AG08395 (cell line): ENCODE results near the gene RNASE13.
A peak's percentile ranks its signal among the peaks of the same experiment; 100 is the strongest.
"Not testable (repeated sequence)": the region's sequence is repeated elsewhere in the genome, so short reads cannot be mapped to it uniquely, and the experiment has no call there.

Experiments
- DNase-seq: peaks from one replicate; pipeline ENCODE4 v3.0.0; 2012; ENCODE audit warnings: mixed read lengths, low spot score

RNASE13 gene

GRCh38 chr14:20988717-20989470 is 45.7 kb downstream of the RNASE13 start:
- no peak for DNase-seq

DNA sequence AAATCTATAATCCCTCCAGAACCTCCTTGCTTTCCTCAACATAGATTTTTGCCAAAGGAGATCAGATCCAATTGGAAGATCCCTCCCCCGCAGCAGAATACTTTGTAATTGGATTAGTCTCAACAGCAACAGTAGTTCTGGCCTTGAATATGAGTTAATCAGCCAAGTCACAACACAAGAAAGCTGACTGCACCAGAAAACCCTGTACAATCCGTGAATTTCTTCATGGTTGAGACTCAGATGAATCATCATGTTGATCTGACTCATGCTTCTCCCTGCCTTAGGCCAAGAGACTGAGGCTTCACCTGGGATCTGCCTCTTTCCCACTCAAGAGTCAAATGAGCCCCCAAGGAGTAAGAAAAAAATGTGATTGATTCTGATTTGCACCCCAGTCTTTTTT is 47.8 kb downstream of the RNASE13 start:
- DNase-seq: peak; percentile 92

DNA sequence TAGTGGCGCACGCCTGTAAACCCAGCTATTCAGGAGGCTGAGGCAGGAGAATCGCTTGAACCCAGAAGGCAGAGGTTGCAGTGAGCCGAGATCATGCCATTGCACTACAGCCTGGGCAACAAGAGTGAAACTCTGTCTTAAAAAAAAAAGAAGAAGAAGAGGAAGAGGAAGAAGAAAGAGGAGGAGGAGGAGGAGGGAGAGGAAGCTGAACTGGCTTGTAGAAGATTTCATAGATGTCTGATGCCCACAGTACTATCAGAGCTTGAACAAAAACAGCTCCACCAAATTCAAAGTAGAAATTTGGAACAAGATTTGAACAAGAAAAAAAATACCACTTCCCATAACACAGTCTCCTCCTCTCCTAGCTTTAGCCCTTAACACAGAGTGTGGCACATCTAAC is 49.0 kb downstream of the RNASE13 start:
- not testable (repeated sequence) for DNase-seq
